ENCODE measurements around the gene SCLY.
A peak's percentile ranks its signal among the peaks of the same experiment; 100 is the strongest.

Gene SCLY

DNA sequence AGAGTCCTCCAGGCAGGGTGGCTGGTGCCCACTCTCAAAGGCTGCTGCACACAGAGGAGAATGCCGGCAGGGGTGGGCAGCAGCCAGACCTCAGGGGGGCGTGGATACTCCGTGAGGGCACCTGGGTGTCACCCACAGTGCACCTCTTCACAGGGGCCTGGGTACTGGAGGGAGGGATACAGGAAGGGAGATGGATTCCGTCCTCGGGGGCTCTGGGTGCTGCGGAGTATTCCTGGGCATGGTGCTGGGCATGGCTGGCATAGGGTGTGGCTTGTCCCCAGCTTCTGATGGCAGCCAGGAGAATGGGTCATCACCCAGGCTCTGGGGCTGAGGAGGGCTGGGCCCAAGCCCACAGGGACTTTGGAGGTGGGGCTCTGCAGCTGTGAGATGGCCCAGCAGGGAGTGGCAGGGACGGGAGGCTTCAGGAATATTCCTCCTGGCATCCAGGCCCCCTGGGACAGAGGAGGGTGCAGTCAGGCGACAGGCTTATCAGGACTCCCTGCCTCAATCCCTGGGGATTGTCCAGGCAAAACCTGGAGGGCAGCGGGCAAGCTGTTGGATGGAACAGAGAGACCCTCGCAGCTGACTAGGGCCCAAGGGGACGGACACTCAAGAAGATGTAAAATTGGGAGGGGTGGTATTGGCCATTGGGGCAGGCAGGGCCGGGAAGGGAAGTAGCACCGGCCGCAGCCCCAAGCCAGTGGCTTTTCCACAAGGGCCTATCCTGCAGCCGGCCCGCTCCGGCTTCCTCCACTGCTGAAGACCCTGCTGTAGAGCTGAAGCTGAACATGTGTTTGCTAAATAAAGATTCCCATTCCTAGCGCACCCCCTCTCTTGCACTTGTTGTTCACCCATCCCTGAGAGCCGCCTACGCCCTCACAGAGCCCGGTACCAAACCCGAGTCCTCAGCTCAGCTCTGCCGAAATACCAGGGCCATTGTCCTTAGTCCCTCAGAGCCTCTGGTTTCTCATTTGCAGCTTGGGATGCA, 72.0 kb downstream of the SCLY start:
- Mint-ChIP-seq H3K4me3 (no peak overlapping the region), H3K36me3 (ENCODE audit: low read depth) (no peaks in the 10 kb centered on the region), H3K27me3 (ENCODE audit: low read depth) (no peaks in the 10 kb centered on the region), H3K4me1 (ENCODE audit: low read depth) (no peaks in the 10 kb centered on the region), H3K27ac (no peak overlapping the region), H3K9me3 (no peaks in the 10 kb centered on the region)
- DNase-seq (ENCODE audit: low spot score): no peak

DNA sequence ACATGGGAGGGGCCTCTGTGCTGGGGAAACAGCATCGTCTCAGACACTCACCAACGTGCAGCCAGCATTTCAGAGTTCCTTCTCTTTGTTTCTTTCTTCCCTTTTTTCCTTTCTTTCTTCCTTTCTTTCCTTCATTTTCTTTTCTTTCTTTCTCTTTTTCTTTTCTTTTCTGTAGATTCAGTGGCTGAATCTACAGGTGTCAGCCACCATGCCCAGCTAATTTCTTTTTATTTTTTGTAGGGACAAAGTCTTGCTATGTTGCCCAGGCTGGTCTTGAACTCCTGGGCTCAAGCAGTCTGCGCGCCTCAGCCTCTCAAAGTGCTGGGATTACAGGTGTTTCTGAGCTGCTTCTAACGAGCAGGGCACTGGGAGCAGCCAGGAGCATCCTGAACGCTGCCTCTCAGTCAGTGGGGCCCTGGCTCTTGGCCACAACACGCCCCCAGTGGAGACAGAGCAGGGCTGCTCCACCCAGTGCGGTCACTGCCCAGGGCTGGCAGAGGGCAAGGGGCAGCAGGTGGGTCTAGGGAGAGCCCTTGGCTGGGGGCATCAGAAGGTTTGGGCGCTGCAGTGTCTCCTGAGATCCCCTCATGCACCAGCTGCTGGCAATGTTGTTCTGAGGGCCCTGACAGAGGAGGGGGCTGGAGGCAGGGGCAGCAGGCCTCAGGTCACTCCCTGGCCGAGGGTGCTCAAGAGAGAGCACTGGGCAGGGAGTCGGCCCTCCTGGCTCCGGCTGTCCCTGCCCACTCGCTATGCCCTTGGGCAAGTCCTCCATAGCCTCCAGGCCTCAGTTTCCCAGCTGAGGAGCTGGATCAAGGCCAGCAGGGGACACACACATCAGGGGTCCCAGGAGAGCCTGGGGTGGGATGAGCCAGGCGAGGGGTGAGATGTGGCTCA, 72.9 kb downstream of the SCLY start:
- Mint-ChIP-seq H3K27me3 (ENCODE audit: low read depth) (no peaks in the 10 kb centered on the region), H3K36me3 (ENCODE audit: low read depth) (no peaks in the 10 kb centered on the region), H3K4me3 (no peak overlapping the region), H3K9me3 (no peaks in the 10 kb centered on the region), H3K4me1 (ENCODE audit: low read depth) (no peaks in the 10 kb centered on the region), H3K27ac (no peak overlapping the region)
- no peak for DNase-seq (ENCODE audit: low spot score)

DNA sequence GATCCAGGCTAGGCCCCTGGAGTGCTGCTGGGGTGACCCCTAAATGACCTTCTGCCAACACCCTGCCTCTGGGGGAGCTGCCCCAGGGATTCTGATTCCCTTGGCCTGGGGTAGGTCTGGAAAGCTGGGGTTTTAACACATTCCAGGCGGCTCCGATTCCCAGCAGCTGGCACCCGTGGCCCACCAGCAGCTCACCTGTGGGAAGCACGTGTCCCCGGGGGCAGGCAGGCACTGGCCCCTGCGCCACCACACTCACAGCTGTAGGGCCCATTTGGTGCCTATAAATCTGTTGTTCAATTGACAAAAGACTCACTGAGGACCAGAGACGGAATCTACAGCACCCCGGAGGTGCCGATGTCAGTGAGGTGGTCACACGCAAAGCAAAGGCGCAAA, 73.6 kb downstream of the SCLY start:
- DNase-seq (ENCODE audit: low spot score): no peak
- no peak overlapping the region for H3K27ac Mint-ChIP-seq
- no peaks in the 10 kb centered on the region for H3K9me3 Mint-ChIP-seq
- H3K4me1 Mint-ChIP-seq (ENCODE audit: low read depth): no peaks in the 10 kb centered on the region
- H3K27me3 Mint-ChIP-seq (ENCODE audit: low read depth): no peaks in the 10 kb centered on the region
- H3K4me3 Mint-ChIP-seq: no peak overlapping the region
- no peaks in the 10 kb centered on the region for H3K36me3 Mint-ChIP-seq (ENCODE audit: low read depth)

DNA sequence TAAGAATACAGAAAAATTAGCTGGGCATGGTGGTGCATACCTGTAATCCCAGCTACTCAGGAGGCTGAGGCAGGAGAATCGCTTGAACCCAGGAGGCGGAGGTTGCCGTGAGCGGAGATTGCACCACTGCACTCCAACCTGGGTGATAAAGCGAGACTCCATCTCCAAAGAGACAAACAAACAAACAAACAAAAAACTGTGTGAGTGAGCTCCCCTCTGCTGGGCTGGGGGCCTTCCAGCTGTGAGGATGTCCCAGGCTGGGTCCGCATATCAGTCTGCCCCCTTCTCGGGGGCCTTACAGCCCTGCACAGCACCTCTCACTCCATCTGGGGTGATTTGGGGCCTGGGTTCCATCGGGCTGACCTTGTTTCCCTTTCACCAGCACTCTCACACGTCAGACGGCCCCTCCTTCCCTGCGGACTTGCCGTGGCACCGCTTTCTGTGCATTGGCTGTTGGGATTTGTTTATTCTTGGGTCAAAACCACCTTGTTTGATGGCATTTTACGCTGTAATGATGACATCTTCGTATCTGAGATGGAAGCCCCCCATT, 74.9 kb downstream of the SCLY start:
- DNase-seq (ENCODE audit: low spot score): no peak
- no peaks in the 10 kb centered on the region for H3K4me1 Mint-ChIP-seq (ENCODE audit: low read depth)
- H3K36me3 Mint-ChIP-seq (ENCODE audit: low read depth): no peaks in the 10 kb centered on the region
- H3K27me3 Mint-ChIP-seq (ENCODE audit: low read depth): no peaks in the 10 kb centered on the region
- H3K4me3 Mint-ChIP-seq: no peak overlapping the region
- H3K27ac Mint-ChIP-seq: no peak overlapping the region
- H3K9me3 Mint-ChIP-seq: no peaks in the 10 kb centered on the region

GRCh38 chr2:238136820-238137537, 76.2 kb downstream of the SCLY start:
- H3K27me3 Mint-ChIP-seq (ENCODE audit: low read depth): no peaks in the 10 kb centered on the region
- no peak overlapping the region for H3K27ac Mint-ChIP-seq
- no peaks in the 10 kb centered on the region for H3K36me3 Mint-ChIP-seq (ENCODE audit: low read depth)
- DNase-seq (ENCODE audit: low spot score): no peak
- no peaks in the 10 kb centered on the region for H3K4me1 Mint-ChIP-seq (ENCODE audit: low read depth)
- H3K4me3 Mint-ChIP-seq: no peak overlapping the region
- no peaks in the 10 kb centered on the region for H3K9me3 Mint-ChIP-seq

- Mint-ChIP-seq H3K27me3 (ENCODE audit: low read depth) (no peaks in the 10 kb centered on the region), H3K4me3 (no peak overlapping the region), H3K36me3 (ENCODE audit: low read depth) (no peaks in the 10 kb centered on the region), H3K9me3 (no peaks in the 10 kb centered on the region), H3K27ac (no peak overlapping the region), H3K4me1 (ENCODE audit: low read depth) (no peaks in the 10 kb centered on the region)
- DNase-seq (ENCODE audit: low spot score): no peak
Observed at GRCh38 chr2:238137885-238138284, 77.1 kb downstream of the SCLY start.

DNA sequence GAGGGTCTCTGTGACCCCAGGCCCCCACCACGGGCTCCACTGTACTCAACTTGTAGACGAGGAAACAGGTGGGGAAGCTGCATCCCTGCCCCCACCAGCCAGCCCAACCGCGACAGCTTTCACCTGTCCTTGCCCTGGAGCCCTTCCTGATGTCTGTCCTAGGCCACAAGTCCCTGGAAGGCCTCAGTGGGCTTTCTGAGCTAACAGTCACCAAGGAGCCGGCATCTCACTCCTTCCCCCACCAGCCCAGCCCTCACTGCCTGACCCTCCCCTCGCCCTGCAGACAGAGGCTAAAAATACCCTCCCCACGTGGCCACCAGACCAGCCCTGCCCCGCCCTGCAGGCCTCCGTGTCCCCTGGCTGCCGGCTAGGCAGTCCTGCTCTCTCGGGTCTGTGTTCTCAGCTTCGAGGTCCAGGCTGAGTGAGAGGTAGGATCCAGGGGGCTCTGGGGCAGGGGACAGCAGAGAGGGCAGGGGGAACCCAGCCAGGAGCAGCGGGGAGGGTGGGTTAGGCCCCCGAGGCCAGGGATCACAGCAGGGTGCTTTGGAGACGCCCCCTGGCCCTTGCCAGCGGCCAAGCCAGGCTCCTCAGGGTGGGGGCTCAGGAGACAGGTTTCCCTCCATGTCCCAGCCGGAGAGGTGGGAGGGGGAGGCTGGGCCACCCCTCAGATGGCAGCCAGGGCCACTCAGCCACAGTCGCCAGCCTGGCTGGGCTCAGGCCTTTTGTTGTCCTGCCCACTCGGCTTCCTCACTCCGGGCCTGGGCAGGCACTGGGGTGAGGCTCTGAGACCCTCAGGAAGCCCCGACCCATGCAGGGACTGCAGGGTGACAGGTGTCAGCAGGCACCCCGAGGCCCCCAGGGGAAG, 77.8 kb downstream of the SCLY start, which contains the start of gene KLHL30:
KLHL30 (plus strand) TSS at position 338 of the 865 bp plus-strand sequence. CDS start 2,087 bp downstream, outside the sequence.
- no peak within 1 kb of the TSS for H3K27ac Mint-ChIP-seq
- H3K9me3 Mint-ChIP-seq: no peaks in the 10 kb centered on the region
- H3K4me1 Mint-ChIP-seq (ENCODE audit: low read depth): no peaks in the 10 kb centered on the region
- no peaks in the 10 kb centered on the region for H3K27me3 Mint-ChIP-seq (ENCODE audit: low read depth)
- H3K36me3 Mint-ChIP-seq (ENCODE audit: low read depth): no peaks in the 10 kb centered on the region
- no peak for DNase-seq (ENCODE audit: low spot score)
- H3K4me3 Mint-ChIP-seq: no peak within 1 kb of the TSS

GRCh38 chr2:238139196-238140039, 78.6 kb downstream of the SCLY start:
- H3K9me3 Mint-ChIP-seq: no peaks in the 10 kb centered on the region
- H3K4me1 Mint-ChIP-seq (ENCODE audit: low read depth): no peaks in the 10 kb centered on the region
- H3K27me3 Mint-ChIP-seq (ENCODE audit: low read depth): no peaks in the 10 kb centered on the region
- H3K36me3 Mint-ChIP-seq (ENCODE audit: low read depth): no peaks in the 10 kb centered on the region
- peak; percentile 25 for DNase-seq (ENCODE audit: low spot score)
- H3K27ac Mint-ChIP-seq: no peak overlapping the region
- no peak overlapping the region for H3K4me3 Mint-ChIP-seq

- Mint-ChIP-seq H3K4me3 (no peak overlapping the region), H3K4me1 (ENCODE audit: low read depth) (no peaks in the 10 kb centered on the region), H3K27me3 (ENCODE audit: low read depth) (no peaks in the 10 kb centered on the region), H3K9me3 (no peaks in the 10 kb centered on the region), H3K36me3 (ENCODE audit: low read depth) (no peaks in the 10 kb centered on the region), H3K27ac (no peak overlapping the region)
- no peak for DNase-seq (ENCODE audit: low spot score)
Observed at GRCh38 chr2:238140040-238140439, 79.2 kb downstream of the SCLY start.

DNA sequence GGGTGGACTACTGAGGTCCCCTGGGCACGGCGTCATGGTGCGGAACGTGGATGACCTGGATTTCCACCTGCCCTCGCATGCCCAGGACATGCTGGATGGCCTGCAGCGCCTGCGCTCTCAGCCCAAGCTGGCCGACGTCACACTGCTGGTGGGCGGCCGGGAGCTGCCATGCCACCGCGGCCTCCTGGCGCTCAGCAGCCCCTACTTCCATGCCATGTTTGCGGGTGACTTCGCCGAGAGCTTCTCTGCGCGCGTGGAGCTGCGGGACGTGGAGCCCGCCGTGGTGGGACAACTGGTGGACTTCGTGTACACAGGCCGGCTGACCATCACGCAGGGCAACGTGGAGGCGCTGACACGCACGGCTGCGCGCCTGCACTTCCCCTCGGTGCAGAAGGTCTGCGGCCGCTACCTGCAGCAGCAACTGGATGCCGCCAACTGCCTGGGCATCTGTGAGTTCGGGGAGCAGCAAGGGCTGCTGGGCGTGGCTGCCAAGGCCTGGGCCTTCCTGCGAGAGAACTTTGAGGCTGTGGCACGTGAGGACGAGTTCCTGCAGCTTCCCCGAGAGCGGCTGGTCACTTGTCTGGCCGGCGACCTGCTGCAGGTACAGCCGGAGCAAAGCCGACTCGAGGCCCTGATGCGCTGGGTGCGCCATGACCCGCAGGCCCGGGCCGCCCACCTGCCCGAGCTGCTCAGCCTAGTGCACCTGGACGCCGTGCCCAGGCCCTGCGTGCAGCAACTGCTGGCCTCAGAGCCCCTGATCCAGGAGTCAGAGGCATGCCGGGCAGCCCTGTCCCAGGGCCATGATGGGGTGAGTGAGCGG, 80.1 kb downstream of the SCLY start:
- no peaks in the 10 kb centered on the region for H3K9me3 Mint-ChIP-seq
- no peak for DNase-seq (ENCODE audit: low spot score)
- no peaks in the 10 kb centered on the region for H3K36me3 Mint-ChIP-seq (ENCODE audit: low read depth)
- no peaks in the 10 kb centered on the region for H3K4me1 Mint-ChIP-seq (ENCODE audit: low read depth)
- H3K27ac Mint-ChIP-seq: no peak overlapping the region
- no peaks in the 10 kb centered on the region for H3K27me3 Mint-ChIP-seq (ENCODE audit: low read depth)
- no peak overlapping the region for H3K4me3 Mint-ChIP-seq

DNA sequence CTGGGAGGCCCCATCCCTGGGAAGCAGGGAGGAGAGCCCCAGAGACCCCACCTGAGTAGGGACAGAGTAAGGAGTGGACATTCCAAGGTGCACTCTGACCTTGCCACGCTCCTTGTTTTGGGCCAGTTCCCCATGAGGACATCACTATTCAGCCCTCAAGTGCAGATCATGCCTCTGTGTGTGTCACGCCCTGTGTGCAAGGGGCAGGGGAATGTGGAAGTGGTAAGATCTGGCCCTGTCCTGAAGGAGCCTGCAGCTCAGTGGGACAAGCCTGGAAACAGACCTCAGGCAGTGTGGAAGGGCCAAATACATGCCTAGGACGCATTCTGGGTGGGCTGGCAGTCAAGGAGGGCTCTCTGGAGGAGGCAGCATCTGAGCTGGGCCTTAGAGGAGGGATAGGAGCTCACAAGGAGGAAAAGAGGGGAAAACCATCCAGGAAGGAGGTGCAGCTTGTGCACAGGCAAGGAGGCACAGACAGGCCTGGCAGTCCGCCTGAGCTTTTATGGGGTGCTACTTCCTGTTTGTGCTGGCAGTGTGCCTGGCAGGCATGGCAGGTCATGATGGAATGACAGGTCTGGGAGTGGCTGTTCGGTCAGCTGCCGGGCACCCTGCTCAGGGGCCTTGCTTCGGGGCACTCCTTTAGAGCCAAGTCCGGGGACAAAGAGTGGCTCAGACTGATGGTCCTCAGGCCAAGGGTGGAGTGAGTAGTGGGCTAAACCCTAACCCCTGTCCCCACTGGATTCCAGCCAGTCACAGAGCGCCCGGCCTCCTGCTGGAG, 80.9 kb downstream of the SCLY start:
- H3K36me3 Mint-ChIP-seq (ENCODE audit: low read depth): no peaks in the 10 kb centered on the region
- DNase-seq (ENCODE audit: low spot score): no peak
- H3K27ac Mint-ChIP-seq: no peak overlapping the region
- H3K4me1 Mint-ChIP-seq (ENCODE audit: low read depth): no peaks in the 10 kb centered on the region
- no peak overlapping the region for H3K4me3 Mint-ChIP-seq
- H3K9me3 Mint-ChIP-seq: no peaks in the 10 kb centered on the region
- no peaks in the 10 kb centered on the region for H3K27me3 Mint-ChIP-seq (ENCODE audit: low read depth)
